ENCODE measurements around the gene LAMTOR5. TPM values are rescaled to one million over a fixed set of nuclear protein-coding genes. Genes with fewer than 3 reads are reported as not detected.

Gene LAMTOR5
- total and polyA plus RNA-seq, 4 experiments from 2014 or later, result 64.5 to 325 (median 167) TPM

GRCh38 chr1:110355321-110355720, 52.2 kb downstream of the LAMTOR5 start:
- peaks cover 14% of the 10 kb centered on the region for H3K4me1 ChIP-seq (ENCODE audit: insufficient read depth, low read length)
- POLR2A ChIA-PET (ENCODE audit: partially characterized antibody), result no interaction called here
- no peaks in the 10 kb centered on the region for H3K27me3 ChIP-seq (ENCODE audit: insufficient read depth, low read length)
- Mint-ChIP-seq H3K27me3 (no peaks in the 10 kb centered on the region), H3K36me3 (peaks cover 17 to 32% of the 10 kb centered on the region in 2 donors), H3K9me3 (no peaks in the 10 kb centered on the region), H3K27ac (no peak overlapping the region), H3K4me3 (no peak overlapping the region), H3K4me1 (peaks cover 30 to 44% (median 37%) of the 10 kb centered on the region in 4 donors)
- CTCF ChIA-PET (ENCODE audit: partially characterized antibody), result no interaction called here
- H3K36me3 ChIP-seq (ENCODE audit: insufficient read depth, low read length), result no peaks in the 10 kb centered on the region
- intact Hi-C loops (cut with micrococcal nuclease), result no loop called here
- H3K9me3 ChIP-seq (ENCODE audit: control insufficient read depth in 1 of 2, low read length in 2 of 2), result no peaks in the 10 kb centered on the region
- no peak overlapping the region for H3K27ac ChIP-seq (ENCODE audit: low read depth, low read length)
- no peak overlapping the region for H3K4me3 ChIP-seq (ENCODE audit: low read length in 2 of 2)
- DNase-seq, result no peak

Other genes starting within 250 kb of the LAMTOR5 start
- 10 to 100 TPM; 11.9 to 13.4 TPM for gene KCNC4, start 197.4 kb downstream of the LAMTOR5 start, total RNA-seq
- 1 to 10 TPM; 2.3 to 3.0 TPM for gene KCNC4, start 197.4 kb downstream of the LAMTOR5 start, polyA plus RNA-seq
- gene RBM15, start 68.3 kb downstream of the LAMTOR5 start, total RNA-seq, result 10 to 100 TPM; 47.7 to 51.4 TPM
- gene RBM15, start 68.3 kb downstream of the LAMTOR5 start, polyA plus RNA-seq, result 10 to 100 TPM in 1 of 2 donors, 1 to 10 TPM in 1; 6.8 to 10.8 TPM
- gene SLC16A4, start 16.7 kb downstream of the LAMTOR5 start, total RNA-seq, result under 1 TPM; 0.39 to 0.90 TPM
- under 1 TPM; 0.29 to 0.73 TPM for gene SLC16A4, start 16.7 kb downstream of the LAMTOR5 start, polyA plus RNA-seq
- gene PROK1, start 43.5 kb upstream of the LAMTOR5 start, total RNA-seq, result not detected
- gene PROK1, start 43.5 kb upstream of the LAMTOR5 start, polyA plus RNA-seq, result not detected
- gene KCNA10, start 111.5 kb upstream of the LAMTOR5 start, total RNA-seq, result not detected
- not detected for gene KCNA10, start 111.5 kb upstream of the LAMTOR5 start, polyA plus RNA-seq
- 1 to 10 TPM; 1.2 to 2.2 TPM for gene KCNA2, start 198.7 kb upstream of the LAMTOR5 start, total RNA-seq
- 1 to 10 TPM in 1 of 2 donors, under 1 TPM in 1; 0.26 to 1.0 TPM for gene KCNA2, start 198.7 kb upstream of the LAMTOR5 start, polyA plus RNA-seq

All from CD4-positive, alpha-beta memory T cell (primary cell).